H7 (cell line): Measurements from ENCODE around the gene KIF5A. TPM values are rescaled to one million over a fixed set of nuclear protein-coding genes. Genes with fewer than 3 reads are reported as not detected.
A peak's percentile ranks its signal among the peaks of the same experiment; 100 is the strongest.

Experiments used
- DNase-seq: peaks from one replicate; pipeline ENCODE4 v3.0.0; 2012
- H3K27me3 ChIP-seq: 2 replicates; pipeline ENCODE4 v1.6.0; 2011; ENCODE audit warnings: mild to moderate bottlenecking, low read length; ENCODE audit not compliant: control insufficient read depth, insufficient read depth
- H3K36me3 ChIP-seq: replicated peaks from 2 replicates; pipeline ENCODE4 v1.5.1; 2011; ENCODE audit warnings: low read length; ENCODE audit not compliant: control insufficient read depth, insufficient read depth
- H3K4me3 ChIP-seq: 2 replicates; pipeline ENCODE4 v1.5.1; 2011; ENCODE audit warnings: low read depth, mild to moderate bottlenecking, control low read depth, low read length, moderate library complexity; ENCODE audit not compliant: insufficient read depth
- total RNA-seq: library from RNA; depleted of rRNA; stranded (reverse); fragments of >200 nt; shearing (Covaris generic); gene quantifications from 2 replicates; pipeline ENCODE4 v1.2.3, GENCODE V29; 2014

The KIF5A gene
- total RNA-seq, 1 experiment from 2014 or later, result 1.0 TPM

DNA sequence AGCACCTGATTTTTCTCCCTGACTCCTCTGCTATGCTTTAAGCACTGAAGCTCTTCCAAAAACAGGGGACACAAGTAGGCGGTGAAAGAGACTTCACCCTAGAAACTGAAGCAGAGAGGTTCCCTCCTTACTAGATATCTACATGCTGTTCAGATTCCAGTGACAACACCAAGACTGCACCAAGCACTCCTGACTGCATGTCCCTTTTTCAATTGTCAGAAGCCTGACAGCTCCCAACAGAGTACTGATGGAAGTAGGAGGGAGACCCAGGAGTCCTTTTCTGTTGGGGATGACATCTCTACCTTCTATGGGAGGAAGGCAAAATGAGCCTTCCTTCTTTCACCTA is 13.3 kb upstream of the KIF5A start:
- H3K27me3 ChIP-seq, result no peaks in the 10 kb centered on the region
- H3K36me3 ChIP-seq, result peaks cover 32% of the 10 kb centered on the region
- H3K4me3 ChIP-seq, result no peak overlapping the region
- no peak for DNase-seq

DNA sequence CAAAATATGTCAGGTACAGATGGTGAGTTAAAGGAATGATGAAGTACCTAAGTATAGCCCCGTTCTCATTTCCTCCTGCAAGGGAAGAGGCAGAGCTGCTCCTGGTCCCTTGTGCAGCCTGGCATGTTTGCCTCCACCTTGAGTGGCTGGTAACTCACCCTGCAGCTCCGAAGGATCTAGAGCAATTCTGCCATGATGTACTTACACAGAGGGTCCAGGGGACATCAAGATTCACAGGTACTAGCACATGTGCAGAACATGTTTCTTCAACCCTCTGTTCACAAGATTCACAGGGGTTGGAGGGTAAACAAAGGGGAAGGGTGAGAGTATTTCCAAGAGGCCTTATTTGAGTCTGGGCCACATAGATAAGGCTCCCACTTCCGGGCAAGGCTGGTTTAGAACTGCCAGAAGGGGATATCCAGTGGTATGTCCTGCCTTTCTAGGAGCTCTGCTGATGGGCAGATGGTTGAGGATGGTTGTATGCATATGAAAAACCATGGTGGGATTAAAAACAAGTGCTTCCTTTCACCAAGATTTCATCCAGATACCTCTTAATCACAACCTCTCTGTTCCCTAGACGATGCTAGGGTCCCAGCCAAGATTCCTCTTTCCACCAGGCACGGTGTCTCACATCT is 10.6 kb upstream of the KIF5A start:
- H3K4me3 ChIP-seq, result no peak overlapping the region
- no peaks in the 10 kb centered on the region for H3K27me3 ChIP-seq
- H3K36me3 ChIP-seq, result peaks cover 10% of the 10 kb centered on the region
- DNase-seq, result no peak

- Histone ChIP-seq H3K4me3 (no peak overlapping the region), H3K27me3 (no peaks in the 10 kb centered on the region), H3K36me3 (peaks cover 3% of the 10 kb centered on the region)
- no peak for DNase-seq
Observed at GRCh38 chr12:57541001-57541400, 8.8 kb upstream of the KIF5A start.

DNA sequence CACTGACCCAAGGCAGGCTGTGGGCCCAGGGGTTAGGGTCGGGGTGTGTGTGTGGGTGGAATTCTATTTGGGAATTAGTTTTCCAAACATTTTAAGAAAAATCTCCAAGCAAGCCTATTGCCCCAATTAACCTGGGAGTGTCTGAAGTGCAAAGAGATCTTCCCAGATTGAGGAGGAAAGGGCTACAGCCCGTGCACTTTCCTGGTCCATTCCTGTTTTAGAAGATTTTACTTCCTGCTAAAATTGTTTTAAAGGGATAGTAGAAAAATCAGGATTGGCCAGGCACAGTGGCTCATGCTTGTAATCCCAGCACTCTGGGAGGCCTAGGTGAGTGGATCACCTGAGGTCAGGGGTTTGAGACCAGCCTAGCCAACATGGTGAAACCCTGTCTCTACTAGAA is 8.1 kb upstream of the KIF5A start:
- no peak overlapping the region for H3K4me3 ChIP-seq
- H3K36me3 ChIP-seq, result peaks cover 3% of the 10 kb centered on the region
- no peak for DNase-seq
- no peaks in the 10 kb centered on the region for H3K27me3 ChIP-seq

- H3K27me3 ChIP-seq, result peaks cover 6% of the 10 kb centered on the region; the same call in 1 of the 2 replicates
- DNase-seq, result no peak
- H3K4me3 ChIP-seq, result no peak overlapping the region
- peaks cover 1% of the 10 kb centered on the region for H3K36me3 ChIP-seq
Observed at GRCh38 chr12:57543581-57543980, 6.3 kb upstream of the KIF5A start.

- peaks cover 1% of the 10 kb centered on the region; the same call in 1 of the 2 replicates for H3K36me3 ChIP-seq
- DNase-seq, result peak; percentile 39
- H3K27me3 ChIP-seq, result peaks cover 27% of the 10 kb centered on the region
- H3K4me3 ChIP-seq, result peak overlapping the region; percentile 82
Observed at GRCh38 chr12:57545809-57546437, 3.9 kb upstream of the KIF5A start.

GRCh38 chr12:57546438-57547287 is 3.2 kb upstream of the KIF5A start, which contains the start of gene DCTN2:
Gene DCTN2 (minus strand): TSS chr12:57547192. CDS start chr12:57547063, 129 bp downstream.
- peaks cover 1% of the 10 kb centered on the region; the same call in 1 of the 2 replicates for H3K36me3 ChIP-seq
- DNase-seq, result peak; percentile 65

DNA sequence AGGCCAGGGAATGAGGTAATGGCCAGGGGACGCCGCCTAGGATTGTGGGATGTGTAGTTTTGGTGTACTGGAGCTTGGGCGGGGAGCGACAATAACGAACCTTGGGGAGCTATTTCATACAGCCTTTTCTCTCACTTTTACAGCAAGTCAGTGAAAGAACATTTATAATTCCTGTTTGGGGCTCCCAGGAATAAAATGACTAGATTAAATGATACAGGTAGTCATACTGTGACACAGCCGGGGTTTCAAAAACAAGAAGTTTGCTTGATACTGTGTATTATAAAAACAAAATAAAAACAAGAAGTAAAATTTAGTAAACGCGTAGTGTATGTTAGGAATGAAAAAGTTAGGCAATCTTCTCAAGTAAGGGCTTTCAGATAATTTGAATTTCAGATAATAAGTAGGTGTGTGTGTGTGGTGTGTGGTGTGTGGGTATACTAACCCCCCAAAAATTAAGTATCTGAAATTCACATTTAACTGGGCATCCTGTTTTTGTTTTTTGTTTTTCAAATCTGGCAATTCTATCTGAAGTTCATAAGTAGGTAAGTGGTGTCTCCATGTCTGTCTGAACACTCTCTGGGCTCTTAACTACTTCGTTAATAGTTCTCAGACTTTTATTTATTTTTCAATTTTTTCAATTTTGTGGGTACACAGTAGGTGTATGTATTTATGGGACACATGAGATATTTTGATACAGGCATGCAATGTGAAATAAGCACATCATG is 2.4 kb upstream of the KIF5A start:
- Histone ChIP-seq H3K27me3 (peaks cover 33% of the 10 kb centered on the region), H3K4me3 (peak overlapping the region; percentile 82; the same call in 1 of the 2 replicates), H3K36me3 (peaks cover 1% of the 10 kb centered on the region; the same call in 1 of the 2 replicates)
- DNase-seq, result peak; percentile 97

More at GRCh38 chr12:57546438-57547287, 3.2 kb upstream of the KIF5A start, which contains the start of gene DCTN2:
- Histone ChIP-seq H3K4me3 (peak within 1 kb of the TSS; percentile 82), H3K27me3 (peaks cover 33% of the 10 kb centered on the region)

- Histone ChIP-seq H3K4me3 (no peak overlapping the region), H3K27me3 (peaks cover 36% of the 10 kb centered on the region), H3K36me3 (0 out of 2 replicates have a peak, but pooled peaks cover 1% of the 10 kb centered on the region)
- DNase-seq, result no peak
Observed at GRCh38 chr12:57548013-57548315, 1.9 kb upstream of the KIF5A start.

- Histone ChIP-seq H3K4me3 (no peak overlapping the region), H3K36me3 (0 out of 2 replicates have a peak, but pooled peaks cover 1% of the 10 kb centered on the region), H3K27me3 (peaks cover 36% of the 10 kb centered on the region)
- DNase-seq, result no peak
Observed at GRCh38 chr12:57548488-57548887, 1.4 kb upstream of the KIF5A start.

DNA sequence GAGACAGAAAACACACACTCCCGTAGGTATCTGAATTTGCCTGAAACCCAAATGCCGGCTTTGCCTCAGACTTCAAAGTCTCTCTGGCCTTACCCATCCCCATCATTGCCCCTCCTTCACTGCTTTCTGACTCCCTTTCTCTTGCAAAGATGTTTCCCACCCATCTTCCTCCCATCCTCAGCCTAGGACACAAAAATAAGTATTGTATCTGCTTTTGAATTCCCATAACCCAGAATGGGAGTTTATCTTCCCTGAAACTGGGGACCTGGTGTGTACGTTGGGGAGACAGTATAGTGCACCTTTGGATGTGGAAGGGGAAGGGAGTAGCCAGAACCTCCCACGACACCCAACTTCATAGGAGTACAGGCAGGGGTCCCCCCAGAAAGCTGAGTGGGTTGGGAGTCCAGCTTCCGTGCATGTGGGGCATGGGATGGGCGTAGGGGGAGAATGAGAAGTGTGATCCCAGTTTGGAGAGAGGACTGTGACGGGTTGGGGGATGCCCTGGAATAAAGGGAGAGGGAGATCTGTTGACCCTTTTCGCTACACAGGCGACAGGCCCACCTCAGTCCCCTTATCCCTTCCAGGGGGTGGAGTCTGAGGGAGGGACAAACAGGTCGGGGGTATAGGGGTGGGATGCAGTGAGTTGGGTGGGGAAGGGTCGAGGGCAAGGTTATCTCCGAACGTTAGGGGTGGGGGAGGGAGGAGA is 488 bp upstream of the KIF5A start:
- Histone ChIP-seq H3K27me3 (peaks cover 36% of the 10 kb centered on the region), H3K36me3 (0 out of 2 replicates have a peak, but pooled peaks cover 1% of the 10 kb centered on the region), H3K4me3 (peak overlapping the region; percentile 72)
- DNase-seq, result no peak

DNA sequence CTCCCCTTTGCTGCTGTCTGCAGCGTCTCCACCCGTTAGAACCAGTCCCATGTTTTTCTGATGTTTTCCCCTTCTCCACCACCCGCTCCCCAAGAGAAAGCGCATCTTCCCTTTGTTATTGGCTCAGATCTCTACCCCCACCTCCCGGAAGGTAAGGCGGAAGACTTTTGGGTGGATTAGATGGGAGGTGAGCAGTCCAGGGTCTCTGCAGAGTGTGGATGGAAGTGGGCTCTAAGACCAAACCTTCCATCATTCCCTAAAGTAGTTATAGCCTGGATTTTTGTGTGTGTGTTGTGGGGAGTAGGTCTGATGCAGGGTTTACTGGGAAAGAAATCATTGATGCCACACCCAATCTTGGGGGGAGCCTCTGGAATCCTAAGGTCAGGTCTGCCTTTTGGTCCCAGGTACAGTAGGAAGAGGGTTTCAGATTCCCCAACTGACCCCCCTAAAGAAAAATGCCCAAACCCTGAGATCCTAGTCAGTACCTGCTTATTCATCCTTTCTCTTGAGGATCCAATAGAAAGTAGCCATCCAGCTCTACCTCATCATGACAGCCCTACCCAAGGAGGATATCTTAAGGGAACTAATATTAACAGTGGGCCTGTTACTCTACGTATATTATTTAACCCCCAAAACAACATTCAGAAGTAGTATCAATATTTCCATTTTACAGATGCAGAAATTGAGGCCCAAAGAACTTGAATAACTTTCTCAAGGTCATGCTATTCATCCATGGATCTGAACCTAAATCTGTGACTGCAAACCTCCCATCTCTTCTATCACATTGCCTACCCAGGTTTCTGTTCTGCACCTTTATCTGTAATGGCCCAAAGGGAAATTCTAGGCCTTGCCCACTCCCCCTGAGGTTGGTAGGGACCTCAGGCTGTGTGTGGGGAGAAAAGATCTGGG is 1.1 kb downstream of the KIF5A start:
- H3K4me3 ChIP-seq, result peak overlapping the region; percentile 72; the same call in 1 of the 2 replicates
- peaks cover 36% of the 10 kb centered on the region for H3K27me3 ChIP-seq
- no peak for DNase-seq
- H3K36me3 ChIP-seq, result 0 out of 2 replicates have a peak, but pooled peaks cover under 1% of the 10 kb centered on the region
